NCI-H1417 treated with DMSO at 0.1 percent for 48 hours (cell line): ENCODE data around the gene RREB1.
"Not testable (repeated sequence)": the region's sequence is repeated elsewhere in the genome, so short reads cannot be mapped to it uniquely, and the experiment has no call there.

Experiments used
- DNase-seq: peaks from one replicate; lab custom pipeline; 2025; lab: John Stamatoyannopoulos, UW

Gene RREB1

DNA sequence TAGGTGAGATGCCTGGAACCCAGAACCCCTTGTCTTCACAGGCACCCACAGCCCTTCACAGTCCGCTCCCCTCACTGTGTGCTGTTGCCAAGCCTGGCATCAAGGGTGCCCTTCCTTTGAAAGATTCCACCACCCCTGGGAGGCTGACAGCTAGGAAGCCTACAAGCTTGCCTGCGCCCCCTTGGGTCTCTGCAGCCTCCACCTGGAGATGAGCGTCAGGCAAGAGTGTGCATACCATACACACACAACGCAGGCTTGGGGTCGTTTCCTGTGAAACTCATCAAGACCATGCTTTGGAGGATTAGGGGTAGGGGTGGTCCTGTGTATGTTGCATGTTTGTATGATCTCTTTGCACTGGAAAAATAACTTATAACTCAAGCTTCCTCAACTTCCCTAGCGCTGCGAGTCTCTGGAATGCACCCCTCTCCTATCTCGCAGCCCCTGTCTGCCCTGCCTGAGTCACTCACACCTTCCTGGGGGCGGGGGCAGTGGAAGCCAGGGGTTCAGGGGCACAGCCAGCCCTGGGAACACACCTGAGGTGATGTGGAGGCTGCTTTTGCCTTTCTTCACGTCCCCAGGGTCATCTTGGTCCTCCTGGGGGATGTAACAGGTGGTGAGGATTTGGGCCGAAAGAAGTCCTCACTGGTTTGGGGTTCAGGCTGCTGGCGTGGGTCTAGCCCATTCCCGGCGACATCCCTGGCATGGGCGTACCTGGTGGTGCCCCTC, 138.1 kb downstream of the RREB1 start:
- DNase-seq, result no peak

DNA sequence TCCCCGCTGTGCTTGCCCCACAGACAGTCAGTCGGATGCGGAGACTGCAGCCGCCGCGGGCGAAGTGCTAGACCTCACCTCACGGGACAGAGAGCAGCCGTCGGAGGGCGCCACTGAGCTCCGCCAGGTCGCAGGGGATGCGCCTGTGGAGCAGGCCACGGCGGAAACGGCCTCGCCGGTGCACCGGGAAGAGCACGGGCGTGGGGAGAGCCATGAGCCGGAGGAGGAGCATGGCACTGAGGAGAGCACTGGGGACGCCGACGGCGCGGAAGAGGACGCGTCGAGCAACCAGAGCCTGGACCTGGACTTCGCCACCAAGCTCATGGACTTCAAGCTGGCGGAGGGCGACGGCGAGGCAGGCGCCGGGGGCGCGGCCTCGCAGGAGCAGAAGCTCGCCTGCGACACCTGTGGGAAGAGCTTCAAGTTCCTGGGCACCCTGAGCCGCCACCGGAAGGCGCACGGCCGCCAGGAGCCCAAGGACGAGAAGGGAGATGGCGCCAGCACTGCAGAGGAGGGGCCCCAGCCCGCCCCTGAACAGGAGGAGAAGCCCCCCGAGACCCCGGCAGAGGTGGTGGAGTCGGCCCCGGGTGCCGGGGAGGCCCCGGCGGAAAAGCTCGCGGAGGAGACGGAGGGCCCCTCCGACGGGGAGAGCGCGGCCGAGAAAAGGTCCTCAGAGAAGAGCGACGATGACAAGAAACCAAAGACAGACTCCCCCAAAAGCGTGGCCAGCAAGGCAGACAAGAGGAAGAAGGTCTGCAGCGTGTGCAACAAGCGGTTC, 138.8 kb downstream of the RREB1 start:
- DNase-seq, result no peak

DNA sequence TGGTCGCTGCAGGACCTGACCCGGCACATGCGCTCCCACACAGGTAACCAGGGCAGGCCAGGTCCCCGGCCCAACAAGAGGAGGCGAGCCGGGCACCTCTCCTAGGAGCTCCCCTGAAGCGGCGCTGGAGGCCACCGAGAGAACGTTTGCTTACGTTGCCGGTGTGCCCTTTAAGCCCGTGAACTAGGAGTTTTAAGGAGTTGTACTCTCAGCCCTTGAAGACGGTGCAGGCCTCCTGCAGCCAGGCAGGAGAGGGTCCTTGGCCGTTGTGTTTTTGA, 139.4 kb downstream of the RREB1 start:
- DNase-seq, result no peak

DNA sequence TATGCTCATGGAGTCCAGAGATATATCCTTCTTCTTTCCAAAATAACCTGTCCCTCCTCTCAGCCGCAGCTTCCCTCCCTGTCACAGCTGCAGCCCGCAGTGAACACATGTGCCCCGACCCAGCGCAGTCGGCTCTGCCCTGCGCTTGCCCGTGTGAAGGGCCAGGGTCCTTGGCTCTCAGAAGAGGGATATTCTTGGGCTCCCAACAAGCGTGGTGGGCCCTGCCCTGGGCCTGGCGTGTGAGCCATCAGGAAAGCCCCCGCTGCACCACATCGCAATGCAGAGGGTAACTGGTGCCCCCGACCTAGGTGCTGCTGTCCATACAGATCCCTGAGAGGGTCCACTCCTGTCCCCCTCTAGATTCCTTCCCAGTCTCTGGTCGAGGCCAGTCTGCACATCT, 140.1 kb downstream of the RREB1 start:
- no peak for DNase-seq

DNA sequence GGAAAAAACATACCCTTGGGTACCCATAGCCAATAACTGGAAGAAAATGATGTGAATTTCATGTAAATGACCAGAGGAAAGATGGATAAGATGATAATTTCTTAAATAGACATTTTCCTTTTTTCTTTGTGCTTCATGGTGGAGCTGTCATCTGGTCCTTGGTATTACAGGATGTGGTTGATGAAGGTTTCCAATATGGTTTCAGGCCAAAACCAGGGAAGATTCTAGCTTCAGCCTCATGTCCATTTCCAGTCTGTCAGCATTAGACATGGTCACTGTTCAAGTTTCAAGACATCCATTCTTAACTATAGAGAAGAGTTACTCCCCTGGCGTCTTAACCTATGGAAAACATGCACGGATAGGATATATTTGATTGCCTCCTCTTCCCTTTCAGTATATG, 141.6 kb downstream of the RREB1 start:
- no peak for DNase-seq

DNA sequence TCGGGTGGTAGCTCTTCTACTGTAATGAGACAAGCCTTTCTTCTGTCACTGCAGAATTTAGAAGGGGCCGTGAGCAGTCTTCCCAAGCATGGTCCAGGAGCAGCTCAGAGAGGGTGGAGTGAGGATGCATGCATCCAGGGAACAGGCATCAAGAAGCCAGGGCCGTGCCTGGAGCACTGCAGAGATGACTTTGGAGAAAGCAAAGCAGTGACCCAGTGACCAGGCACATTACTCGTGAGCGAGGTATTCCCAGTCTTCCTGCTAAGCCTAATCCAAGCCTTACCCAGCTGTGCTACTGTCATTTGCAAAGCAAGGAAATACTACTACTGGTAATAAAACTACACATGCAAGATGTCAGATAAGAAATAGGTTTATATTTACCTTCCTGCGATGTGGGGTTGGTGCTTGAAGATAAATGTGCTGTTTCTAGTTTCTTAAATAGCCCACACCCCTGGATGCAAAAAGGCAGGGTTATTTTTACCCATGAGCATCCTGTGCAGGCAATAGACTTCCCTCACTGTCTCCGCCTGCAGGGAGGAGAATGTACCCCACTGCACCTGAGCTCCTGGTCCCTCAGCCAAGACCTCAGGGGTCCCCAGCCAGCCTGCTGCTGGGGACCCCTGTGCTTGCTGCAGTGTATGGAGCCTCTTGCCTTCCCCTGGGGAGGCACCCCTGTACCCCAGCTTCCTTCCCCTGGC, 142.3 kb downstream of the RREB1 start:
- DNase-seq, result no peak

DNA sequence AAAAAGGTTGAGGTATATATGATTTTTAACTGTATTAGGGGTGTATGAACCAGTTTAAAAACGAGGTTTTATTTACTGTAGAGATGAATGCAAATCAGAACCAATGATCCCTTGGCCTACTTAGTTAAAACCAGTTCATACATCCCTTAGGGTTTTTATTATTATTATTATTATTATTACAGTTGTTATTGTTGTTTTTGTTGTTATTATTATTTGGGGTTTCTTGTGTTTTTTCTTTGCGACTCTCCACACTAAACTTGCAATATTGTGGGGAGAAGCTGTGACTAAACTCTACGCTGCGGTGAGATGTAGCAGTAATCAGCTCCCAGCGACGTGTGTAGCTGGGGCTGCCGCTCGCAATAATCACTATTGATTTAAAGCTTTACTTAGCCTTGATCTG, 143.1 kb downstream of the RREB1 start:
- DNase-seq, result no peak

DNA sequence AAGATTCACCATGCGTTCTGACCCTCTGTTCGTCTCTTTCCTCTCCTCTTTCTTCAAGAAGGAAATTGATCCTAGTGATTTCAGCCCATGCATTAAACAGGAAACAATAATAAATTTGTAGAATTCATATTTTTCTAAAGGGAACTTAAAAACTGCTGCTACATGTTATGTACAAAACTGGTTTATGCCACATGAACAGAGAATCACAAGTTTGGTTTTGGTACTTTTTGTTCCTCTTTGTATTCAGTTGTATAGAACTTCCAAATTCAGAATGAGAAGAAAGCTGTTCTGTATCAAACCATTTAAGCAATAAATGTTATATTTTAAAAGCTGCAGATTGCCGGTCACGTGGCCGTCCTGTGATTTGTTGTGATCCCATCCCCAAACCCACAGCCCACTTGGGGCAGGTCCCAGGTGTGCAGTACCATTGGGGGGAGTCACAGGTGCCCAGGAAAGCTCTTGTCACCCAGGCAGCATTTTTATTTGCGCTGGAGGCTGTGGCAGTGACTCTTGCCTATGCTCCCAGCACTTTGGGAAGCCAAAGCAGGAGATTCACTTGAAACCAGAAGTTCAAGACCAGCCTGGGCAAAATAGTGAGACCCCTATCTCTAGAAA, 144.0 kb downstream of the RREB1 start:
- no peak for DNase-seq

DNA sequence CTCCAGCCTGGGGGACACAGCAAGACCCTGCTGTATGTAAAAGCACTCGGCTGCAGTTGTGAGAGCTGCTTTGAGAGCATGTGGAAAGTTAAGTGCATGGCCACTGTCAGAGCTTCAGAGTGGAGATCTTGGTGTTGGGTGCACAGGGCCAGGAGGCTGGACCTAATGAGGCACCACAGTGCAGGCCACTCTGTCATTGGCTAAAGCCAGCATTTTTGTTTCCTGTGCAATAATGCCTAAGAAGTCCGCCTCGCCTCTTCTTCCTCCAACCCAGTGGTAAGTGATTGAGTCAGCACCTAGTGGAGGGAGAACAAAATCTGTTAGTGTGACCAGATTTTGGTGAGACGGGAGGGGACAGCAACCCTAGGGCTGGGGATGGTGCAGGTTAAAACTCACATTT, 144.6 kb downstream of the RREB1 start:
- no peak for DNase-seq

DNA sequence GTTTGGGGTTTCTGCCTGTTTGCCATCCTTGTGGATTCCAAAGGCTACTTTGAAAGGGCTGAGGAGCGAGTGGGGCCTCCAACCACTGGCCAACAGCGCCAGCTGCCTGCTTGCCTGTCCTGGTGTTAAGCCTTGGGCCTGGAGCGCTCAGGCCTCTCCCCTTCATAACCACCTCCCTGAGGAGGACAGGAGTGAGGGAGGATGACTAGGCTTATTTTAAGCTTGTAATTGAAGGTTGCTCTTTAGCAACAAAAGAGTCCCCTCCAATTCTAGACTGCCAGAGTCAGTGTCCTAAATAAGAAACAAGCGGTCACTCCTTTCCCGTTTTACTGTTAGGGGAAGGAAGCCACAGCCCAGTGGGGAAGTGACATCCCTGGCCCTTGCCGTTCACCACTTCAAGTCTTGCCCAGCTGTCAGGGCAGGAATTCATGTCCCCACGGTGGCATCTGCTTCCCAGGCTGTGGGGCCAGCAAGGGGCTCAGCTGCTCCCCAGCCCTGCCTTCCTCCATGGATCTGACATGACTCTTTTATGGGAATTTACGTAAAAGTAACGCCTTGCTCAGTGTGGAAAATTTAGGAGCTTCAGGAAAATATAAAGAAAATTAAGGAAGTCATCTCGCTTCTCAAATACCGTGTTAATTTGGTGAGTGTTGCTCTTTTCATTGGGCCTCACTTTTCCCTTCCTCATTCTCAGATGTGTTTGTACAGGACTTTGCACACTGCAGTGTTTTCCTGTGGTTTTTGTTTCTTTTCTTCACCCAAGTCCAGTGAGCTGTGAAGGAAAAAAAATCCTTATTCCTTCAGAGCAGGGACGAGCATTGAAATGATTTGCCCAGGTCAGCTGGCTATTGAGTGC, 147.4 kb downstream of the RREB1 start:
- no peak for DNase-seq

DNA sequence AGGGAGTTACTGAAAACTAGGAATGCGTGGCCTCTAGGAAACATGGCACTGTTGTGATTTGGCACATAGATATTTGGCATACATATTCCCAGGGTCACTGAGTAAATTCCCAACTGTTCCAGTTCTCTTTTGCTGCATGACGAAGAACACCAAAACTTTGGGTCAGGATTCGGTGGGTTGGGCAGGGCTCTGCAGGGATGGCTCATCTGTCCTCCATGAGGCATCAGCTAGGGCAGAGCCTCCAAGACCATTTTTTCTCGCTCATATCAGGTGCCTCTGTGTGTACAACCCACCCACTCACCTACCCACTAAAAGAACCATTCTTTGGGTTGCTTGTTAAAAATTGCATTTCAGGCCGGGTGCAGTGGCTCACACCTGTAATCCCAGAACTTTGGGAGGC, 148.2 kb downstream of the RREB1 start:
- DNase-seq, result no peak

DNA sequence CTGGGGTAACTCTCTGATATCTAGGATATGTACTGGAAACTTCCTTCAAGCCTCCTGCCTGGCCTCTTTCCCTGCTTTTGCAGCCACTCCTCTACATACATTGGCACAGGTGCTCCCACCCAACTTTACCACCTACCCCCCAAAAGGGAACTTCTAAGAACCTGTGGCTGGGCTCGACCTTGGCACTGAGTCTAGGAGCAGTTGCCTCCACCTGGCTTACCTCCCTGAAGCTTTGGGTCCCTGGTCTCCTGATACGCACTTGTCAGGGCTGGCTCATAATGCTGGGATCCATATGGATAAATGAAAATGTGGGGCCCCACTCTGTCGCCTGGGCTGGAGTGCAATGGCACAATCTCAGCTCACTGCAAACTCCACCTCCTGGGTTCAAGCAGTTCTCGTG, 149.0 kb downstream of the RREB1 start:
- DNase-seq, result no peak

DNA sequence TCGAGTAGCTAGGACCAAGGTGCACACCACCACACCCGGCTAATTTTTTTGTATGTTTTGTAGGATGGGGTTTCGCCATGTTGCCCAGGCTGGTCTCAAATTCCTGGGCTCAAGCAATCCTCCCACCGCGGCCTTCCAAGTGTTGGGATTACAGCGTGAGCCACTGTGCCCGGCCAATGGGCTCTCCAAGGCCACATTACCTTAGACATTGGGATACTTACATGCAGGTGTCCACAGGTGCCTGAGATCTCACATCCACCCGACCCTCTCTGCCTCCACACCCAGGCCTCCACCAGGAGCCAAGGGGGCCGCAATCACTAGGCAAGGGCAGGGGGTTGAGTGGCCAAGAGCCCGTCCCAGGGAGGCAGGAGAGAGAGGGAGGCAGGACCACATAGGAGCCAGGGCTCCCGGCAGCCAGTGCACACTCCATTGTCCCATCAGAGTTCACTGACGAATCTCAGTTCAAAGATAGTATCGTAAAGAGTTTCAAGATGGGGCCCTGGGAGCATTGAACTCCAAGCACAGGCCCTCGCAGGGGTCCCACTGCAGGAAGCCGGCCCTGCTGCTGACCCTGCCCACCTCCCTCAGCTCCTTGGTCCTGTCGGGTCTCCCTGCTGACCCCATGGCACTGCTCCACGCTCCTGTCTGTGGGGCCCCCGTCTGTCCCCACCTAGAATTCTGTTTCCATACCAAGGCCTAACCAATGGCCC, 149.9 kb downstream of the RREB1 start:
- DNase-seq, result no peak

DNA sequence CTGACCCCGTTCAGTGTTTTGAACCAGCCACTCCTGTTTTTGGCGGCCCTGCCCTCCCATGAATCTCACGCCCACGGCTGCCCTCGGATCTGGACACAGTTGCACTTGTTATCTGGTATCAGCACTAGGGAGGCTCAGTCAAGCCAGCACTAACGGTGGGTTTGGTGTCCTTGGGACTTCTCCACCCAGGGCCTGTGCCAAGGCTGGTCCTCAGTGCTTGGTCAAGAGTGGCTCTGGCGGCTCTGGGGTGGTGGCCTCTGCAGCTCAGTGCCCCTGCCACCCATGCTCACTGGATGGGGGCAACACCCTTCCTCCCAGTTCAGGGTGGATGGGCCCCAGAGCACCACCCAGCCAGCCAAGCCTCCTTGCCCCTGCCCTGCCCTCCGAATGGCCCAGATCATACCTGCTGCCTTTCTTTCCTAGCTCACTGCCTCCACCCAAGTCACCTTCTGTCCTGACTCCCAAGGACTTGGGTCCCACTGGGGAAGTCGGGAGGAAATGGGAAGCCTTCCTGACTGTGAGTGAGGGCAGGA, 150.5 kb downstream of the RREB1 start:
- no peak for DNase-seq

DNA sequence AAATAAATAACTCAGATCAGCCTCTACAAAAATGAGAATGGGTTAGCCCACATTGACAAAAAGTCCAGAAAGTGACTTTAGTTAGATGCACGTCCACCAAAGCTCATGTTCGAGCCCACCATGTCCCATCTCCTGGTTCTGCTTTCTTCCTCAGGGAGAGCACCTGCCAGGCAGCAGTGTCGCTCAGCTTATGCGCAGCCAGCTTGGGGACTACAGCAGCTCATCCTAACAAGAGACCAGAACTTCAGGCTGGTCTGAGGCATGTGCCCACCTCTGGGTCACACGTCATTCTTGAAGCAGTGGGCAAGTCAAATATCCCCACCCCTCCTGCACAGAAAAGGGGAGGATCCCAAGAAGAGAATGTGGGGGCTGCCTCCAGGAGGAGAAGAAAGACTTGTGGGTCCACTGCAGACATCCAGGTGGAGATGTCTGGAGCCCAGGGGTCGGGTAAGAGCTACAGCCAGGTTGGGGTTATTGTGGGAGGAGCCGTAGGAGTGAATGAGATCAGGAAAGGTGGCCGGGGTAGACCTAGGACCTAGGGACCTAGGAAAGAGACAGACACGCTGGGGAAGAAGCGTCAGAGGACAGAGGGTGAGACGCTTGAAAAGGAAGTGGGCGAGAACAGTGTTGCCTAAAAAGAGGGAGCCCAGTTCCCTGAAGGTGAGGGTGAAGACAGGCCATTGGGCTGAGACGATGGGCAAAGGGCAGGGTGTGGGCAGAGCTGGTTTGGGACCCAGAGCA, 152.7 kb downstream of the RREB1 start:
- no peak for DNase-seq

DNA sequence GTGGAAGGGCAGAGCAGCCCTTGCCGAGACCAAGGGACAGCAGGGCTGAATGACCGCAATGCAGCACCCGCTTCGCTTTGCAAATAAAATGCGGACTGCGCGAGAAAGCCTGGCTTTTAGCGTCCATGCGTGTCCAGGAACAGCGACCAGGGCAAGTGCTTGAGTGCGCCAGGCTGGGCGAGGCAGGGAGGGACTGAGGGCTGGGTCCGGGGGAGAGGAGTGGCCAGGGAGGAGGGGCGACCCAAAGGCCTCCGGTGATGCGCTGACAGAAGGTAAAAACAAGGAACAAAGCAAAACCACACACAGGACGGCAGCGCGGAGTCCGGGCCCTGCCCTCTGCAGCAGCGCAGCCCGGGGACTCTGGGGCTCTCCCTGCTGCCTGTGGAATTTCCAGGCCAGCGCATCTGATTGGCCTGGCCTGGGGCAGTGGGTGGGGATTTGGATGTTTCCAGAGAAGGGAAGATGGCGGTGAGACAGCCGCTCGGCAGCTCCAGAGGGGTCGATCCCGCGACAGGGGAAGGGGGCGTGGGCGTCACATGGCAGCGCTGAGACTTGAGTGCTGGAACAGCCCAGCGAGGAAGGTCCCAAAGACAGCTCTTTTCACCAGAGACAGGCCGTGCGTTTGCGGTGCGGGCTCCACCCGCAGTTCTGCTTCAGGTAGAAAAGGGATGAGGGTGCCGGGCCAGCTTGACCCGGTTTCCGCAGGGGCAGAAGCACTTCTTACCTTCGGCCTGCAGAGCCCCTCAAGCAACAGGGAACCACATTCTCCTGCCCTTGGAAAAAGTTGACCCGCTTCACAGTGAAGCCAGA, 153.5 kb downstream of the RREB1 start:
- no peak for DNase-seq

DNA sequence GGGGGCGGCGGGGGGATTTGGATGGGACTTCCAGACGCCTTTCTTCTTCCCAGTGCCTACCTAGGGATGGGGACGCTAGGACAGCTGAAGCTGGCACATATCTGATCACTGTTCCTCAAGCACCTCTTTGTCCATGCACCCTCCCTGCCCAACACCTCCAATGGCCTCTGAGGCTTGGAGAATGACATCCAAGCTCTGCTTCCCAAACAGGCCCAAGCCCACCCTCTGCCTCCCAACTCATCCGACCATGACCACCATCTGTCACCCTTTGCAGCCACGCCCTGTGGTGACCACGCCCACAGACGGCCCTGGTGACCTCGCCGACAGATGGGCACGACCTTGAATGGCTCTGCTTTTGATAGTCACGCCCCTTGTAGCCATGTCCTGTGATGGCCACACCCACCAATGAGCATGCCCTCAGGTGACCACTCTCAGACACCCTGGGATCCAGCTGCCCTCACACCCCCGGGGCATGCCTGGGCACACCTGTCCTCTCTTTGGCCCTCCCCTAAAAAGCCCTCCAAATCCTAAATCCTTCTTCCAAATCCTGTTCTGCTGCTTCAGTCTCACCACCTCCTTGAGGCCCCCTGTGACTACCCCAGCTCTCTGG, 154.2 kb downstream of the RREB1 start:
- no peak for DNase-seq

DNA sequence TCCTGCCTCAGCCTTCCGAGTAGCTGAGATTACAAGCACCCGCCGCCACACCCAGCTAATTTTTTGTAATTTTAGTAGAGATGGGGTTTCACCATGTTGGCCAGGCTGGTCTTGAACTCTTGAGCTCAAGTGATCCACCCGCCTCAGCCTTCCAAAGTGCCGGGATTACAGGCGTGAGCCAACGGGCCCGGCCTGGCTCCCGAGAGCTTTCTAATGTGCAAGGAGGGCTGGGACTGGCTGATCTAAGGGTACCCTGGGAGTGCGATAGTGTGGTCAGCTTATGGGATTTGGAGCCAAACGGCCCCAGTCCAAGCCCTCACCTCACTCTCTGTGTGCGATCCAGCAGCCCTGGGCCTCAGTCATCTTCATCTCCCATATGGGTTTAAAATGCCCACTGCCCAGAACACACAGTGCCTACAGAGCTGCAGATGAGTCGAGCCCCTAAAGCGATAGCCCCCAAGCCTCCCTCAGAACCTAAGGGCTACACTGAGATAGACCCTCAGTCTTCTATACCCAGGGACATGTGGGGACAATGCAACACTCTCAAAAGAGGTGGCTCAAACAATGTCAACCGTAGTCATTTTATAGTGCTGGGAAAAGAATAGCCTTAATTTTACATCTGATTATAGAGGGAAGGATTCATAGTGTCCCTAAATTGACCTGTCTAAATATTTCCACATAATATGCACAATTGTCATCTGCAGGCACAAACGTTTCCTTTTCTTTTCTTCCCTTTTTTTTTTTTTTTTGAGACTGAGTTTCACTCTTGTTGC, 155.2 kb downstream of the RREB1 start:
- no peak for DNase-seq

DNA sequence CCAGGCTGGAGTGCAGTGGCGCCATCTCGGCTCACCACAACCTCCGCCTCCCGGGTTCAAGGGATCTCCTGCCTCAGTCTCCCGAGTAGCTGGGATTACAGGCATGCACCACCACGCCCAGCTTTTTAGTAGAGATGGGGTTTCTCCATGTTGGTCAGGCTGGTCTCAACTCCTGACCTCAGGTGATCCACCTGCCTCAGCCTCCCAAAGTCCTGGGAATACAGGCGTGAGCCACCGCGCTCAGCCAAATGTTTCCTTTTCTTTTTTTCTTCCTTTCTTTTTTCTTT, 155.7 kb downstream of the RREB1 start:
- not testable (repeated sequence) for DNase-seq
